HG02588 (cell line): ENCODE data around the gene DNAJC30.

Experiments
- ATAC-seq: cut with Tn5 transposase; IDR thresholded peaks from one replicate; pipeline ENCODE4 v1.9.1; 2021; ENCODE audit warnings: mild to moderate bottlenecking, moderate library complexity; ENCODE audit not compliant: unreplicated experiment

DNAJC30 gene

GRCh38 chr7:73708961-73709549, 25.8 kb upstream of the DNAJC30 start:
- ATAC-seq = no peak

GRCh38 chr7:73707045-73707631, 23.9 kb upstream of the DNAJC30 start:
- ATAC-seq = no peak

- no peak for ATAC-seq
Measured at GRCh38 chr7:73706126-73707044, 23.1 kb upstream of the DNAJC30 start.

GRCh38 chr7:73705551-73705920, 22.3 kb upstream of the DNAJC30 start:
- no peak for ATAC-seq

- no peak for ATAC-seq
Measured at GRCh38 chr7:73704640-73705550, 21.6 kb upstream of the DNAJC30 start.

GRCh38 chr7:73703757-73704639, 20.7 kb upstream of the DNAJC30 start:
- no peak for ATAC-seq

- no peak for ATAC-seq
Measured at GRCh38 chr7:73703225-73703624, 20.0 kb upstream of the DNAJC30 start.

- ATAC-seq = no peak
Measured at GRCh38 chr7:73702665-73703064, 19.4 kb upstream of the DNAJC30 start.

- ATAC-seq = no peak
Measured at GRCh38 chr7:73702226-73702625, 19.0 kb upstream of the DNAJC30 start.

- ATAC-seq = no peak
Measured at GRCh38 chr7:73701357-73701995, 18.2 kb upstream of the DNAJC30 start.

- ATAC-seq = no peak
Measured at GRCh38 chr7:73700581-73701134, 17.4 kb upstream of the DNAJC30 start.

- no peak for ATAC-seq
Measured at GRCh38 chr7:73700069-73700423, 16.8 kb upstream of the DNAJC30 start.

- no peak for ATAC-seq
Measured at GRCh38 chr7:73699370-73700068, 16.3 kb upstream of the DNAJC30 start.

GRCh38 chr7:73698410-73698809, 15.2 kb upstream of the DNAJC30 start:
- no peak for ATAC-seq

GRCh38 chr7:73696372-73696771, 13.1 kb upstream of the DNAJC30 start:
- no peak for ATAC-seq

GRCh38 chr7:73690646-73691045, 7.4 kb upstream of the DNAJC30 start:
- ATAC-seq = no peak

GRCh38 chr7:73688288-73688687, 5.0 kb upstream of the DNAJC30 start:
- ATAC-seq = no peak

GRCh38 chr7:73685311-73685710, 2.1 kb upstream of the DNAJC30 start:
- ATAC-seq = no peak
